Muscle of back (tissue), 11 donors: ENCODE data around the gene ATP6V1E1. TPM values are rescaled to one million over a fixed set of nuclear protein-coding genes. Genes with fewer than 3 reads are reported as not detected.
"Not testable (repeated sequence)": the region's sequence is repeated elsewhere in the genome, so short reads cannot be mapped to it uniquely, and the experiment has no call there.

Source experiments
- DNase-seq, 3 donors: peaks; one replicate each; pipeline versions ENCODE4 v3.0.0 to v3.0.0-alpha.2; 2013
- polyA plus RNA-seq, 10 donors: library from polyadenylated mRNA; unstranded; fragments of 120-200 nt; gene quantifications; one replicate each; pipeline ENCODE4 v1.2.1, GENCODE V29; 2013; ENCODE audit not compliant: insufficient read length in 10 of 10

Gene ATP6V1E1
- polyA plus RNA-seq, 10 donors: 64.4 to 88.1 (median 75.9) TPM

DNA sequence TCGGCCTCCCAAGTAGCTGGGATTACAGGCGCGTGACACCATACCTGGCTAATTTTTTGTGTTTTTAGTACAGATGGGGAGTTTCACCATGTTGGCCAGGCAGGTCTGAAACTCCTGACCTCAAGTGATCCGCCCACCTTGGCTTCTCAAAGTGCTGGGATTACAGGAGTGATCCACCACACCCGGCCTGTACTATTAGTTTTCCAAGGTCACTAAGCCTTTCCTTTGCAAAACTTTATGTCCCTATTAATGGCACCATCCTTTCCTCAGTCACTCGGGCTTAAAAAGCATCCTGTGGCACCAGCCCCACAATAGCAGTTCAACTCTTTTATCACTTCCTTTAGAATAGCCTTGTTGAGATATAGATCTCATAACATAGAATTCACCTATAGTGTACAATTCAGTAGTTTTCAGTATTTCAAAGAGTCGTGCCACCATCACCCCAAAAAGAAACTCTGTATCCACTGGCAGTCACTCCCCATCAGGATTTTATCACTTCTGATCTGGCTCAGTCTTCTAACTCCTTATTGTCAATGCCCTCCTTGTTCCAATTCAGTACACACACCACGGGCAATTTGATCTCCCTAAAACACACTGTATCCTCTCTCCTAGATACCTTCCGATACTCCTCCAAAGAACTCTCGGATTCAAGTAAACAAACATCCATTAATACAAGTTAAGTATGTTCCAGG is 9.1 kb upstream of the ATP6V1E1 start:
- peak in 1 of 3 donors; percentile 6 for DNase-seq

DNA sequence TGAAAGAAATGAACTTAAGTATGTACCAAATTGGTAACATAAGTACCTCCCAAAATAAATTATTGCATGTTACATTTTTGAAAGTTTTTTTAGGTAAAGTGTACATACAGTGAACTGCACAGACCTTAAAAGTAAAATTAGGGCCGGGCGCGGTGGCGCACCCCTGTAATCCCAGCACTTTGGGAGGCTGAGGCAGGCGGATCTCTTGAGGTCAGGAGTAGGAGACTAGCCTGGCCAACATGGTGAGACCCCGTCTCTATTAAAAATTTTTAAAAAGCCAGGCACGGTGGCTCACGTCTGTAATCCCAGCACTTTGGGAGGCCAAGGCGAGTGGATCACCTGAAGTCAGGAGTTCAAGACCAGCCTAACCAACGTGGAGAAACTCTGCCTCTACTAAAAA is 8.3 kb upstream of the ATP6V1E1 start:
- not testable (repeated sequence) for DNase-seq

DNA sequence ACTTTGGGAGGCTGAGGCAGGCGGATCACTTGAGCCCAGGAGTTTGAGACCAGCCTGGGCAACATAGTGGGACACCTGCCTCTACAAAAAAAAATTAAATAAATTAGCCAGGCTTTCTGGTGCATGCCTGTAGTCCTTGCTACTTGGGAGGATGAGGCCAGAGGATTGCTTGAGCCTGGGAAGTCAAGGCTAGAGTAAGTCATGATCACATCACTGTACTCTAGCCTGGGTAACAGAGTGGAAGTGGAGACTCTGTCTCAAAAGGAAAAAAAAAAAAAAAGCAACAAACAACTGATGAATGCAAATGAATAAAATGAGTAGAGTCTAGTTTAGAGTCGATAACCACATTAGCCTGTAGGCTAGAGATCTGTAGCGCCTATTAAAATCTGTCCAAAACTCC is 6.1 kb upstream of the ATP6V1E1 start:
- DNase-seq: no peak

DNA sequence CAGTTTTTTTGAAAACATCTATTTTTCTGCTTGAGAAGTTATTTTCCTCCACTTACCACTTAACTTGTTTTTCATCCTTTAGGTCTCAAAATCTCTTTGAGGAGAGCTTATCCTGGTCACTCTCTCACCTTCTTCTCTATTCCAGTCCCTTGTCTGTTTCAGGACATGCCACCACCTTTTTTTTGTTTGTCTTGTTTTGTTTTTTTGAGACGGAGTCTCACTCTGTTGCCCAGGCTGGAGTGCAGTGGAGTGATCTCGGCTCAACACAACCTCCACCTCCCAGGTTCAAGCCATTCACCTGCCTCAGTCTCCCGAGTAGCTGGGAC is 5.4 kb upstream of the ATP6V1E1 start:
- DNase-seq: no peak

DNA sequence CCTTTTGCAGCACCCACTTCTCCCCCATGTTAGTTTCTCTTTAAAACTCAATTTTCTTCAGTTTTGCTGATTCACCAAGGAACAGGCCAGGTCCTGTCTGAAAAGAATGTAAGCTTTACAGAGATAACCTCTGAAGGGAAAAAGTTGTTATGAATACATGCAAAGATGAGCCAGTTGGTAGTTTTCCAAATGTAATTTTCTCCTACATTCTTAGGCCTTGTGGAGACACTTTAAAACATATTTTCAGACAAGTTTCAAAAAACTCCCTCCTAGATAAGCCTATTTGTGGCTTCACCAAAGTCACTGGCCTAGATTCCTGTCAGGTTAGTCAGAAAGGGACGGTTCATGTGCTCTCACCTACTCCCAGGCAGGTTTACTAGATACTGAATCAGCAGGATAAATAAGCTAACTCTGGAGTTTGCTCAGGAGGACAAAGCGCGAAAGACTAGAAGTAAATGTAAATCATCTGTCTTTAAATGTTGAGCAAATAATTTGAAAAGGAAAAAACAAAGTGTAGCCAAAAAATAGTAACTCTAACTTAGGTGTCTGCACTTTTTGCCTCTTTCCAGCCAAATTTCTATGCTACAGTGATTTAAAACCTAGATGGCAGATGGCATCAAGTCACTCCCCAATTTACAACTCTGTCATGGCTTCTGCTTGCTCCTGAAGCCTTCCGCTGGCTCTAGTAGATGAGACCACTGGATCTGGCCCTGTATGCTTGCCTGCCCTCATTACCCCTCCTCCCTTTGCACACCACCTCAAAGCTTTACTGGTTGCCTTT is 4.9 kb upstream of the ATP6V1E1 start:
- peak in 2 of 3 donors; percentile 6 to 58 for DNase-seq

DNA sequence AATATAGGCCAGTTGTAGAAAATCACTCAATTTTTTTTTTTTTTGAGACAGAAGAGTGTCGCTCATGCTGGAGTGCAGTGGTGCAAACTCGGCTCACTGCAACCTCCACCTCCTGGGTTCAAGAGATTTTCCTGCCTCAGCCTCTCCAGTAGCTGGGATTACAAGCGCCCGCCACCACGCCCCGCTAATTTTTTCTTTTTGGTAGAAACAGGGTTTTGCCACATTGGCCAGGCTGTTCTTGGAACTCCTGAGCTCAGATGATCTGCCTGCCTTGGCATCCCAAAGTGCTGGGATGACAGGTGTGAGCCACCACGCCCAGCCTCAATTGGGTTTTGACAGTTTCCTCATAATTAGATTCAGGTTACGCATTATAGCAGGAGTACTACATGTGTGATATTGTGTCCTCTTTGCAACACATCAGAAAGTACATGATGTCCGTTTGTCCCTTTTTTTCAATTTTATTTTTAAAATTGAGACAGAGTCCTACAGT is 2.6 kb upstream of the ATP6V1E1 start:
- DNase-seq: no peak

DNA sequence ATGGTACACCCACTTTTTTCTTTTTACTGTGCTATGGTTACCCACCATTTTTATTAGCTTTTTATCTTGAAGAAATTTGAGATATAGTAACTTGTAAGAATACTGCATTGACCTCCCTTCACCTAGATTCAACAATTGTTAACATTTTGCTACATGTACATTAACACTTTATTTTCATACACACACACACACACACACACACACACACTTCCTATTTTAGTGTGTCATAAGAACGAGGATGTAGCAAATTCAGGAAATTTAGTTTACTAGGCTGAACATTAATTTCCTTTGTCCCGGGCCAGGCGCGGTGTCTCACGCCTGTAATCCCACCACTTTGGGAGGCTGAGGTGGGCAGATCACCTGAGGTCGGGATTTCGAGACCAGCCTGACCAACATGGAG is 1.1 kb upstream of the ATP6V1E1 start:
- DNase-seq: peak in 1 of 3 donors; percentile 5

DNA sequence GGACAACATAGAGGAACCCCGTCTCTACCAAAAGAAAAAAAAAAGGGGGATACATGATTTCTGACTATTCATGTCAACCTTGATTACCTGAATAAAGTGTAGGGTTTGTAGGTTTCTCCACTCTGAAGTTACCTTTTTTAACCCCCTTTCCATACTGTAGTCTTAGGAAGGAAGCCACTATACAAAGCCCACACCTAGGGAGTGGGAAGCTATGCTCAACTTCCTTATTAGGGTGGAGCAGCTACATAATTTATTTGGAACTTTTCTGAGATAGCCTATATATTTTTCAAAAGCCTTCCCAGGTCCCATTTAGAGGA is 582 bp upstream of the ATP6V1E1 start:
- no peak for DNase-seq

DNA sequence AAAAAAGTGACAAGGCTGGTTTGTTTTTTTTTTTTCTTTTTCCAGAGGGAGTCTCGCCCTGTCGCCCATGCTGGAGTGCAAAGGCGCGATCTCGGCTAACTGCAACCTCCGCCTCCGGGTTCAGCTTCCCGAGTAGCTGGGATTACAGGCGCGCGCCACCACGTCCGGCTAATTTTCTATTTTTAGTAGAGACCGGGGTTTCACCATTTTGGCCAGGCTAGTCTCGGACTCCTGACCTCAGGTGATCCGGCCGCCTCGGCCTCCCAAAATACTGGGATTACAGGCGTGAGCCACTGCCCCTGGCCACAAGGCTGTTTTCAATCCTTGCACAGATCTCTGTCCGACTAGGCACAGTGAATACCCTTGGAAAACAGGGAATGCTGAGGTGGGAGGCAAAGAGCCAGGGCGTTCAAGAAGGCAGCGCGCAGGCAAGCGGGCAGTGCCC is 566 bp downstream of the ATP6V1E1 start:
- no peak for DNase-seq

DNA sequence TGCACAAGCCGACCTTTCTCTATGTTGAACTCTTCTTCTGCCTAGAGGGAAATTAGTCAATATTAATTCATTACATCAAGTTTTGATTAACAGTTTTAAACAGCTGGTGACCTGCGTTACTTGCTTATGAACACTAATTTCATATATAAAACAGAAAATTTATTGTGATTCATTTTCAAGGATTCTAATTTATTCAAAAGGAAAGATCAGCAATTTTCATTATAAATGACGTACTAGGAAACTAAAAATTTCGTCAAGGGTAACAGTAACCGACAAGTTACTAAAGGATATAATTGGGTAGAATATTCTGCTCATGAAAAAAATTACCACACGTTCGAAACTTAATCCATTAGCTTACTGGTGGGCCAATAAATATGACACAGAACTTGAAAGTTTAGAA is 15.3 kb downstream of the ATP6V1E1 start:
- no peak for DNase-seq

DNA sequence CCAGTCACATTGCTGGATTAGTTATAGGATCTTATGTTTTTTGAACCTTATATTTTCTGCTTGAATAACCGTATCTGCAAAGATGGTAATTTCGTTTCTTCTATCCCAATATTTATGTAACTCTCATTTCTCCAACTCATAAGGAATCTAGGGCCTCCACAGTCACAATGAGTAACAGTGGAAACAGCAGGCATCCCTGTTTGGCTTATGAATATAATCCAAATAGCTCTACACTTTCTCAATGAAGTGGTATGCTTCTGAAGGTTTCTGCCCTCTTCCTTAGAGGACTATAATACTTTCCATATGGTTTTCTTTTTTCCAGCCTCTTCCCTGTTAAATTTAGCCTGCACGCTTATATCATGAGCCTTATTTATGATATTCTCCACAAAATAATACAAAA is 16.5 kb downstream of the ATP6V1E1 start:
- no peak for DNase-seq

DNA sequence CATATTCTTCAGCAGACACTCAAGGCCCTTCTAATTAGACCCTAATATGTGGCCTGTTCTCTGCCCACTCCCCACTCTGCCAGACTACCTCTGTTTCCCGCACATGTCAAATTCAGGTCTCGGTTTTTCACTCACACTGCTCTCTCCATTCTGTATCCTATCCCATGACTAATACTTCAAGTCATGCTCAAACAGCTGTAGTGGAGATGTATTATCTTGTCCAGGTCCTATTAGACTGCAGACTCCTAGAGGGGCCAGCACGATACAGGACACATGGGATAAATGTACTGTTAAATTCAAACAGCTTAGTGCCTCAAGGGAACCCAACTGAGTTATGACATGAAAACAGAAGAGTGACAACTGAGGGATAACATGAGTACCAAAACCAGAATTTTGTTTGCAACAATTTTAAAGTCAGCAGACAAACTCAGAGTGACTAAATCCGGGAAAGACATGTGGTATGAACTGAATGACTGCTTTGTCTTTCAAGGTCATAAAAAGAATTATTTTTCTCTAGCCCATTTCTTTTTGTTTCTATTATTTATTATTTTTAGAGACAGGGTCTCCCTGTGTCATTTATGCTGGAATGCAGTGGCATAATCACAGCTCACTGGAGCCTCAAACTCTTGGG is 20.5 kb downstream of the ATP6V1E1 start:
- no peak for DNase-seq

DNA sequence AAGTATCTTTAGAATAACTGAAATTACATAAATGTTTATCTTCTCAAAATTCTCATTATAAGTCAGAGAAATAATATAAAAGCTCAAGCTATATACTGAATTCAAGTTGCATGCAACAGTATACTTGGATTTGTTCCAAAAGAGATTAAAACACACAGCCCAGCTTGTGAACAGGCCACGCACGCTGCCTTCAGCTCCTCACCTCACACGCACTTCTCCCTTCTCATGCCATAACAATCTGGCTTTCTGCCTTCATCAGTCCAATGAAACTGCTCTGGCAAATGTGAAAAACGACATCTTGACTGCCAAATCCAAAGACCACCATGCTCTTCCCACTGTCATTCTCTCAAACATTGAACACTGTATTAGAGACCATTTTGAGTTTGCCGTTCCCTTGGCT is 22.1 kb downstream of the ATP6V1E1 start:
- DNase-seq: peak in 2 of 3 donors; percentile 9 to 47

DNA sequence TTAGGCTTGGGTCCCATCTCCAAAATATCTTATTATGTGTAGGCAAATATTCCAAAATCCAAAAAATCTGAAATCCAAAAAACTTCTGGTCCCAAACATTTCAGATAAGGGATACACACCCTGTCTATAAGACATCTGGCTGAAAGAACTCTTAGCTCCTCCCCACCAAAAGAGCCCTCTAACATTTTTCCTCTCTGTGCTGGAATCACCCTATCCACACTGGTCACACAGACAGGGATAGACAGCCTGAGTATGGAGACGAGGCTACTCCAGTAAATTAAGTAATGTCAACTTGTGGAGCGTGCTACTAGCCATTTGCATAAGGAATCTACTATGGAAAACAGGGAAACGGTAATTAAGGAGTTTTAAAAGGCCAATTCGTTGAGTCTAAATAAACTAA is 24.9 kb downstream of the ATP6V1E1 start:
- DNase-seq: no peak

DNA sequence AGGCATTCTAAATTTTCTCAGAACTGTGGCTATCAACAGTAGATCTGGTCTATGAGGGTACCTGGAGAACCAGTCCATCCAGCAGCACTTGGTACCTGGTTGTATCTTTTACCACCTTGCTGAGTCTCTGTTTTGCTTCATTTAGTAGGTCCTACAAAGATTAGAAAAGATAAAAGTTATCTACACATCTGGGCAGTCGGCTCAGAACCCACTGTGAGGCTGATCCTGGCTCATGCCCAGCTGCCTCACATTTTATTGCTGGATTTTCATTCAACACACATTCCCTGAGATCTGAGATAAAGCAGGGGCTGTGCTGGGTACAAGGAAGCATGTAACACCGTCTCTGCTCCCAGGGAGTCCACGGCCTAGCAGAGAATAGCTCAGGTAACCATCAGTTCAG is 27.5 kb downstream of the ATP6V1E1 start:
- no peak for DNase-seq

DNA sequence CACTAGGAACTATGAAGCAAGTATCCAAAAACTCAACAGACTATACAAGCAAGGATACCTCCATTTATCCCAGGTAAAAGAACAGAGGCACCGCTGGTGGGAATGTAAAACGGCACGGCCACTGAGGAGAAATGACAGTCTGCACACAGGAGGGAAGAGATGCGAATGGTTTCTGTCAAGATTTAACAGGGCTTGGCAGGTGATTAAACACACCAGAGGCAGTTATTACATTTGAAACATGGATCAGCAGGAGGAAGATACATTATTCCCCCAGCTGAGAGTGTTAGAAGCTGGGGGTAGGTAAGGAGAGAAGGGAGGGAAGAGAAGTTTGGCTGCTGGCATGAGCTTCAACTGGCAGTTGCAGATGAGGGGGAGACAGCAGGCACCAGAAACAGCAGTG is 30.2 kb downstream of the ATP6V1E1 start:
- DNase-seq: no peak

DNA sequence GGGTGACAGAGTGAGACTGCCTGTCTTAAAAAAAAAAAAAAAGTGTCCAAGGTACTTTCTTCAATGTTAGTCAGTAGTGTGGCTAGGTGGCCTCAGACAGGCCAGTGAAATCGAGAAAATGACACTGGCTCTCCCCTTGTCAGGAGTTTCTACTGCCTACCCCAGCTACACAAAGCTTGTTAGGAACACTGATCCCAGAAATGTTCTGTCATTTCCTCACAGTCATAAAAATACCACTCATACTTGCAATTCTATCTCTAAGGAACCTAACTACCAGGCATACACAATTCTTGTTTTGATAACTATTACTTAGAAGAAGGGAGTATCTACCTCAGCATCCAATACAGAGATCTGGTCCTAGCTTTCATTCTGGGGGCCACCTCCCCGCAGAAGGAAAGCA is 31.3 kb downstream of the ATP6V1E1 start:
- DNase-seq: no peak

DNA sequence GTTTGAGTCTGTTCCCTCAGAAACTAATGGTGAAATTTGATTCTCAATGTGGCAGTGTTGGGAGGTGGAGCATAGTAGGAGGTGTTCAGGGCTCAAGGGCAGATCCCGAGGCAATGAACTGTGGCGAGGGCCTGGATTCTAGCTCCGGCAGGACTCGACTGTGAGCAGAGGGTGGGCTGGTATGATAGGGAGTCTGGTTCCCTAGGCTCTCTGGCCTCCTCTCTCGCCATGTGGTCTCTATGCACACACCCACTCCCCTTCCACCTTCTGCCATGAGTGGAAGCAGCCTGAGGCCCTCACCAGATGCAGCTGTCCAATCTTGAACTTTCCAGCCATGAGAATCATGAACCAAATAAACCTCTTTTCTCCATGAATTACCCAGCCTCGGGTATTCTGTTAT is 32.3 kb downstream of the ATP6V1E1 start:
- DNase-seq: no peak

DNA sequence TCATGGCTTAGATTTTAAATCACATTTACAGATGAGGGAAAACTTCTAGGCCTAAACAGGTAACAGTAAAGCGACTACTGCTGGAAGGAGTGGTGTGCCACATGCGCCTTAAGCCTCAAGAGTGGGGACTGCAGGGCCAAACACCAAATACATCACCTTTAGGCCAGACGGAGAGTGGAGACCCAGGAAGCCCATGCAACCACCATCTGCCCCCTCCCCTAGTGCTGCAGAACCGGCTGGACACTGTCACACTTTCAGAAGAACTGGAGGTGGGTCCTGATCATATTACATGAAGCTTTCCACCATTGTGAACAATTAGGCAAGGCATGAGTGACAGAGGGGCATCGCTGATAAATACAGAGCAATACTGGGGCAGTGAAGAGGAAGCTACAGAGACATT is 36.3 kb downstream of the ATP6V1E1 start:
- no peak for DNase-seq

DNA sequence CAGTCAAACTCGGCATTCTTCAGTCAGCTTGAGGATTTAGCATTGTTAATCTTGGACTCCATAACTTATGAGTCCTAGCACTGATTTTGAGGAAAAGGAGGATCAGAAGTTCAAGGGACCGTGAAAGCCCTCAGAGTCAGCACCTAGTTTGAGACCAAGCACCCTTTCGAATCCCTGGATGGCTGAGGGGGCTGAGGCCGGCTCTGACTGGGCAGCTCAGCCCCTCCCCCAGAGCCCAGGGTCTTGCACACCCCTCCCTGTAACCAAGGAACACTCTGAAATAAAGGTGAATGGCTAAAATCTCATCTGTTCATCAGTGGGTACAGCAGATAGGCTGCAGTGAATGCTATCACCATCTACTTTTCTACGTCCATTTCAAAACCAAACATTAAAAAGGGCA is 38.0 kb downstream of the ATP6V1E1 start:
- DNase-seq: no peak

DNA sequence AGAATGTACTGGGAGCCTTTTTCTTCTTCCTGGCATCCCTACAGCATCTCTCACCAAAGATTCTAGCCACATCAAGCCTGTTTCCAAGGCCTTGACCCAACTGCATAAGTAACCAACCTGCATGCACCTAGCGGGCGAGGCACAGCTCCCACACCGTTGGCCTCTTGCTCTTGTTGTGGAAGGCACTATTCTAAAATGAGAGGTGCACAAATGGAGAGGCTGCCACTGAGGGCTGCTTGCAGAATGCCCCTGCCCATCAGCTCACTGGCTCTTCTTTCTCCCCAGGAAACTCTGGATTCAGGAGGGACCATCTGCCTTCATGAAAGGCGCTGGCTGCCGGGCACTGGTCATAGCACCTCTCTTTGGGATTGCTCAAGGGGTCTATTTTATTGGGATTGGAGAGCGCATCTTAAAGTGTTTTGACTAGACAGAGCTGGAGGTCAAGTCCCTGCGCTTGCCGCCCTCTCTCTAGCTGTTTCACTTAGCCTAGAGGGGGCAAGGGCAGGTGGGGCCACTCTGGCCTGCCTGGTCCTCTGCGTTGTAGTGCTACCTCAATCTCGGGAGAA is 38.7 kb downstream of the ATP6V1E1 start:
- DNase-seq: no peak

DNA sequence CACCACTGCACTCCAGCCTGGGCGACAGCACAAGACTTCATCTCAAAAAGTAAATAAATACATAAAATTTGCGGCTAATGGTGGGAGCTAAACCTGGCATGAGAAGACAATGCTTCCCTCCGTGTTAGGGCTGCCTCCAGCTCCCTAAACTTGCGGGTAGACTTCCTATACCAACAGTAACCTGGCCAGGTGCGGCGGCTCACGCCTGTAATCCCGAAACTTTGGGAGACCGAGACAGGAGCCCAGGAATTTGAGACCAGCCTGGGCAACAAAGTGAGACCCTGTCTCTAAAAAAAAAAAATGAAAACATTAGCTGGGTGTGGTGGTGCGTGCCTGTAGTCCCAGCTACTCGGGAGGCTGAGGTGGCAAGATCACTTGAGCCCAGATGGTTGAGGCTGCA is 39.9 kb downstream of the ATP6V1E1 start:
- DNase-seq: no peak

DNA sequence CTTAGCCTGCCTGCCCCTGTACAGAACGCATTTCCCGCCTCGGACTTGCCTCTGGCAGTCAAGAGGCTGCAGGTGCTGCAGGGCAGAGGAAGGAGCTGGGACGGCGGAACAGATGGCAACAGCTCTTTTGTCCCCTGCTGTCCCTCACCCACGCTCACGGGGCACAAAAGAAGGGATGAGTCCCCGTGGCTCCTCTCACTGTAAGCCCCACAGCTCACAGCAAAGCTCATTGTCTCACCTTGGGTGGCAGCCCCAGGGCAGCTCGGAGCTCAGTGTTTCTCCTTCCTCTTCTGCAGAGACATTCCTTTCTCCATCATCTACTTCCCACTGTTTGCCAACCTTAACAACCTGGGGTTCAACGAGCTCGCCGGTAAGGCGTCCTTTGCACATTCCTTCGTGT is 40.9 kb downstream of the ATP6V1E1 start:
- no peak for DNase-seq
